Psoas muscle (tissue), 8 donors: ENCODE results near the gene PEPD. TPM values are rescaled to one million over a fixed set of nuclear protein-coding genes. Genes with fewer than 3 reads are reported as not detected.

ENCODE experiments used
- ATAC-seq, 4 donors: fragments of 200-7000 bp; cut with Tn5 transposase; one replicate each; pipeline ENCODE4 v1.9.1; 2020; ENCODE audit warnings: moderate library complexity in 3 of 4, mild to moderate bottlenecking in 2 of 4
- DNase-seq, 2 donors: peaks; one replicate each; pipeline ENCODE4 v3.0.0-alpha.2; 2020
- H3K27ac ChIP-seq: fragments of 200-600 bp; one replicate; pipeline ENCODE4 v1.8.0; 2022
- H3K27me3 ChIP-seq, 3 donors: fragments of 200-600 bp in 1 of 3; one replicate each; pipeline versions ENCODE4 v1.6.1 to v1.8.0; 2013 to 2022; ENCODE audit warnings: low read length in 2 of 3, mild to moderate bottlenecking in 2 of 3, moderate library complexity in 1 of 3; ENCODE audit not compliant: insufficient read depth in 3 of 3
- H3K36me3 ChIP-seq, 2 donors: fragments of 200-600 bp in 1 of 2; one replicate each; pipeline versions ENCODE4 v1.6.1 to v1.8.0; 2013 to 2022; ENCODE audit warnings: low read depth in 1 of 2, mild to moderate bottlenecking in 1 of 2, moderate library complexity in 1 of 2; ENCODE audit not compliant: insufficient read depth in 1 of 2
- H3K4me1 ChIP-seq: fragments of 200-600 bp; one replicate; pipeline ENCODE4 v1.8.0; 2022
- H3K4me3 ChIP-seq: fragments of 200-600 bp; one replicate; pipeline ENCODE4 v1.8.0; 2022; ENCODE audit warnings: mild to moderate bottlenecking
- H3K9me3 ChIP-seq: fragments of 200-600 bp; one replicate; pipeline ENCODE4 v1.8.0; 2022
- WGBS, 3 donors: extraction: QIAGEN DNeasy Blood & Tissue Kit; methylation state at CpG; one replicate each; pipeline versions ENCODE4 v1.1.6 to v1.1.7; 2013; 5-methylcytosine and 5-hydroxymethylcytosine counted together
- intact Hi-C, 2 donors: fragments of 100-400 bp; cut with DNase I; formaldehyde crosslinking; loops; one replicate each; pipeline versions ENCODE4 v1.11.0 to v1.14.2; 2022
- polyA plus RNA-seq, 3 donors: library from polyadenylated mRNA; stranded (reverse); fragments of 200-250 nt; gene quantifications; one replicate each; pipeline ENCODE4 v1.2.3, GENCODE V29; 2013
- total RNA-seq, 4 donors: library from RNA; stranded (reverse); fragmentation: NEBNext Ultra II Directional in 2 of 4; extraction: Animal tissue kit (Norgen Biotek cat#: 25700) in 2 of 4; gene quantifications; one replicate each; pipeline versions ENCODE4 v1.2.1 to v1.2.4, GENCODE V29; 2021 to 2023
- TF ChIP-seq, protein P1 (sequence below): fragments of 200-600 bp; IDR thresholded peaks from one replicate; pipeline ENCODE4 v1.8.0; 2022; ENCODE audit warnings: antibody characterized with exemption
- donor health status: healthy with polysubstance abuse.
- donor health status: DM: no; HTN: no; CAD: no; lungs with moderate emphysema.
- donor health status: Bipolar disorder and iron deficiency.
- donor health status: healthy.
- donor health status: DM: yes; HTN: yes; CAD: no.
- donor health status: DM: no; HTN: no; CAD: no.
- donor health status: DM: no; HTN: no; CAD: no.
- donor health status: DM: yes; HTN: yes; CAD: no.

The PEPD gene
- total and polyA plus RNA-seq, 7 donors: 26.3 to 40.2 (median 35.1) TPM

DNA sequence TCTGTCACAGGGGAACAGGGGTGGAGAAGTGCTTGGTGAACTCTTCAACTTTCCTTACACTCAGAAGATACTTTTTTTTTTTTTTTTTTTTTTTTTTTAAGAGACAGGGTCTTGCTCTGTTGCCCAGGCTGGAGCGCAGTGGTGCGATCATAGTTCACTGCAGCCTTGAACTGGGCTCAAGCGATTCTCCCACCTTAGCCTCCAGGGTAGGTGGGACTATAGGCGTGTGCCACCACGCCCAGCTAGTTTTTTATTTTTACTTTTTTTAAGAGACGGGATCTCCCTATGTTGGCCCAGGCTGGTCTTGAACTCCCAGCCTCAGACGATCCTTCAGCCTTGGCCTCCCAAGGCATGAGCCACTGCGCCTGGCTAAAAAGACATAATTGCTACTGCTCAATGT, 136.6 kb downstream of the PEPD start:
- H3K36me3 ChIP-seq: peaks cover 0 to 24% of the 10 kb centered on the region in 2 donors
- TF ChIP-seq, protein P1, sequence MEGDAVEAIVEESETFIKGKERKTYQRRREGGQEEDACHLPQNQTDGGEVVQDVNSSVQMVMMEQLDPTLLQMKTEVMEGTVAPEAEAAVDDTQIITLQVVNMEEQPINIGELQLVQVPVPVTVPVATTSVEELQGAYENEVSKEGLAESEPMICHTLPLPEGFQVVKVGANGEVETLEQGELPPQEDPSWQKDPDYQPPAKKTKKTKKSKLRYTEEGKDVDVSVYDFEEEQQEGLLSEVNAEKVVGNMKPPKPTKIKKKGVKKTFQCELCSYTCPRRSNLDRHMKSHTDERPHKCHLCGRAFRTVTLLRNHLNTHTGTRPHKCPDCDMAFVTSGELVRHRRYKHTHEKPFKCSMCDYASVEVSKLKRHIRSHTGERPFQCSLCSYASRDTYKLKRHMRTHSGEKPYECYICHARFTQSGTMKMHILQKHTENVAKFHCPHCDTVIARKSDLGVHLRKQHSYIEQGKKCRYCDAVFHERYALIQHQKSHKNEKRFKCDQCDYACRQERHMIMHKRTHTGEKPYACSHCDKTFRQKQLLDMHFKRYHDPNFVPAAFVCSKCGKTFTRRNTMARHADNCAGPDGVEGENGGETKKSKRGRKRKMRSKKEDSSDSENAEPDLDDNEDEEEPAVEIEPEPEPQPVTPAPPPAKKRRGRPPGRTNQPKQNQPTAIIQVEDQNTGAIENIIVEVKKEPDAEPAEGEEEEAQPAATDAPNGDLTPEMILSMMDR: no peak
- no peak overlapping the region for H3K4me3 ChIP-seq
- H3K9me3 ChIP-seq: no peaks in the 10 kb centered on the region
- H3K27me3 ChIP-seq: no peaks in the 10 kb centered on the region
- intact Hi-C loops: loop anchor here (5.0 kb wide), 1 partner anchor 83 kb away; the partner anchor contains the start of gene CEBPA (in 2 of the 2)
- no peak overlapping the region for H3K27ac ChIP-seq
- DNase-seq (no peak), ATAC-seq (no peak)
- H3K4me1 ChIP-seq: peaks cover 61% of the 10 kb centered on the region
- 96 to 98% (median 98%) methylated on average over 8 of the region's 8 CpGs for WGBS, 3 donors

DNA sequence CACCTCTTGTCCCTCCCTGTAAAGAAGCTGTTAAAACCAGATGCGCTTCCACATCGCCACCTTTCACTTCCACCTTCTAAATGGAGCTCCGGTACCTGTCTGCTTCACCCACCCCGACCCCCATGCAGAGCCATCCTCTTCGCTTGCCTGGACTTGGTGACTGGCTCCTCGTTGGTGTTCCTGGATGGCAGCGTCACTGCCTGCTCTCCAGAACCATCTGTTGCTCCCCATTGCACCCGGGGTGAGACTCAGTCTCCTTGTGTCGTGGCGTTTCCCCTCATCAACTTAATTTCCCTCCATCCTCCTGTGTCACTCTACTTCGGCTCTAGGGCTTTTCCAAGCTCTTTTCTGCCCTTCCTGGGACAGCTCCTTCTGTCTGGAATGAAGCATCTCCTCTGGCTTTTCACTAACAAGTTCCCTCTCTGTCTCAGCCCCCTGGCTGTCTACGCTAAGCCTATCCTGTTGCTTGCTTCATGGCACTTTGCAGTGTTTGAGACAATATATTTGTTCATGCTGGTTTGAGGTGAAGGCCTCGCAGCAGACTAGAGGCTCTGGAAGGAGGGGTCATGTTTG, 137.8 kb downstream of the PEPD start:
- no peak for DNase-seq
- TF ChIP-seq, protein P1: no peak
- Histone ChIP-seq H3K27ac (no peak overlapping the region), H3K4me1 (peaks cover 54% of the 10 kb centered on the region), H3K36me3 (peaks cover 0 to 35% of the 10 kb centered on the region in 2 donors), H3K27me3 (no peaks in the 10 kb centered on the region), H3K9me3 (no peaks in the 10 kb centered on the region), H3K4me3 (no peak overlapping the region)
- 91 to 98% (median 93%) methylated on average over 13 of the region's 13 CpGs for WGBS, 3 donors
- intact Hi-C loops: no loop called here
- no peak for ATAC-seq

DNA sequence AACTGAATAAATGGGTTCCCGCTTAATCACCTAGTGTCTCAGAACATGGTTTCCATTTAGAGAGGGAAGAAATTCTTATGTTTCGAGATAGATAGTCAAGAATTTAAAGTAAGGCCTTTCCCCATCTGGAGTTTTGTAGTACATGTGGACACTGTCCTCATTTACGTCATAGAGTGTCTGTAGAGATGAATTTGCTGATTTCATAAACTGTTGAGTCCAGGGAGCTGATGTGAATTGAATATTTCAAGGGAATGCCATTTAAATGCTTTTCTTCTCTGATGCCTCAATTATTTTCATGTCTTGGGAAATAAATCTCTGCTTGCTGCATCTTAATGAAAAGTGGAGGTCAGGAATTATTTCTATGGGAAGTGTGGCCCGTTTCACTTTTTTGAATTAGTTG, 138.6 kb downstream of the PEPD start:
- Histone ChIP-seq H3K27me3 (no peaks in the 10 kb centered on the region), H3K4me1 (peaks cover 54% of the 10 kb centered on the region), H3K9me3 (no peaks in the 10 kb centered on the region), H3K27ac (no peak overlapping the region), H3K36me3 (peaks cover 0 to 35% of the 10 kb centered on the region in 2 donors), H3K4me3 (no peak overlapping the region)
- intact Hi-C loops: no loop called here
- ATAC-seq (no peak), DNase-seq (no peak)
- TF ChIP-seq, protein P1: no peak
- WGBS, 3 donors: 90 to 92% (median 92%) methylated on average over 4 of the region's 4 CpGs

DNA sequence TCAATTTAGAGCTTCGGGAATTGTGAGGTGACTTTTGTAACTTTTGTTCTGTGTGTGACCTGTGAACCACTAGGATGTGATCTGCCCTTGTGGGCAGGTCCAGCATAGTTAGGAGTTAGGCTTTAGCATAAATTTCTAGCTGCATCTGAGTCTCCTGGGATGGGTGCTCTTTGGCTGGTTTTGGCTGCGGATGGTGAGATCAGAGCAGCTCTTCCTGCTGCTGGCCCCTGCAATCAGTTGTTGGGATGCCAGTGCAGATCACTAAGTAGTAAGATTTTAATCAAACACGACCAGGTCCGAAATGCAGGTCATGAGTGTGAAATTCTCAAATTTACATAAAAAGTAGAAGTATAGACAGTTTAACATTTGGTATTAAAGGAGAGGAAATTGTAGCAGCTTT, 139.6 kb downstream of the PEPD start:
- Histone ChIP-seq H3K4me1 (peaks cover 54% of the 10 kb centered on the region), H3K36me3 (peaks cover 0 to 29% of the 10 kb centered on the region in 2 donors)
- ATAC-seq: no peak

More for the DNA sequence above, 139.6 kb downstream of the PEPD start:
- no peak for DNase-seq
- Histone ChIP-seq H3K27ac (no peak overlapping the region), H3K9me3 (no peaks in the 10 kb centered on the region), H3K4me3 (no peak overlapping the region), H3K27me3 (no peaks in the 10 kb centered on the region)
- TF ChIP-seq, protein P1: no peak
- WGBS, 3 donors: 89 to 91% (median 89%) methylated on average over 4 of the region's 4 CpGs
- intact Hi-C loops: no loop called here
